HFF-Myc (cell line): Measurements from ENCODE around the gene ZNF423.

Source experiments
- DNase-seq: peaks from one replicate; pipeline ENCODE4 v3.0.0-alpha.2; 2011; ENCODE audit warnings: low read depth; ENCODE audit errors: extremely low read depth
- H3K4me3 ChIP-seq: replicated peaks from 2 replicates; pipeline ENCODE4 v1.5.1; 2011; ENCODE audit warnings: low read depth, mild to moderate bottlenecking, control low read depth, low read length
- TF ChIP-seq, protein P1 (sequence below): IDR thresholded peaks from 2 replicates; pipeline ENCODE4 v1.5.1; 2012; ENCODE audit warnings: mild to moderate bottlenecking, low read depth, low read length, control low read depth; ENCODE audit errors: missing control alignments

The ZNF423 gene

DNA sequence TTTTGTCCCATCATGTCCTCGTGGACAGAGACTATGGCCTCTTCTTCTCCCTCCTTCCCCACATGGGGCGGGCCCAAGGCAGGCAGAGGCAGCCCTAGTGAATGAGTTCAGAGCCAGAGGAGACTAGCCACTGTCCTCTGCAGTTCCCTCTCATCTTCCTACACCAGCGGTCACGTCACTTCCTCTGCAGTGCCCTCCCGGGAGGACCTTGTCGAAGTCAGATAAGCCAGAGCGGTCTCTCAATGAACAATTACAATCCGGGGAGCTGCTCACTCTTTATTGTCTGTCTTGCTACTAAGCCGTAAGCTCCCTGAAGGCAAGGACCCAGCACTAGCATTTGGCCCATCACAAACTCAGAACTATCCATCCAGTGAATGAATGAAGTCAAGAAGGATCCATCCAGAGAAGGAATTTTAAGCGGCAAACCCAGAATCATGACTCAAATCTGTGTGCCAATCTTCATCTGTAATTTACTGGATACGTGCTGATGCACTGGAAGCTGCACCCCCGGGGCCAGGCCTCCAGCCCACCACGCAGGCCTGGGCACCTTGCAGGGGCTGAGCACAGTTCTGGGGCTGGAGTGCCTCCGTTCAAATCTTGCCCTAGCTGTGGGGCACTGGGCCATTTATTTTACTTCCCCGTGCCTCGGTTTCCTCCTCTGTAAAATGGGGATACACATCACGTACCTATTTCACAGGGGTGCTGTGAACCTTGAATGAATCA is 18.1 kb downstream of the ZNF423 start:
- TF ChIP-seq, protein P1, sequence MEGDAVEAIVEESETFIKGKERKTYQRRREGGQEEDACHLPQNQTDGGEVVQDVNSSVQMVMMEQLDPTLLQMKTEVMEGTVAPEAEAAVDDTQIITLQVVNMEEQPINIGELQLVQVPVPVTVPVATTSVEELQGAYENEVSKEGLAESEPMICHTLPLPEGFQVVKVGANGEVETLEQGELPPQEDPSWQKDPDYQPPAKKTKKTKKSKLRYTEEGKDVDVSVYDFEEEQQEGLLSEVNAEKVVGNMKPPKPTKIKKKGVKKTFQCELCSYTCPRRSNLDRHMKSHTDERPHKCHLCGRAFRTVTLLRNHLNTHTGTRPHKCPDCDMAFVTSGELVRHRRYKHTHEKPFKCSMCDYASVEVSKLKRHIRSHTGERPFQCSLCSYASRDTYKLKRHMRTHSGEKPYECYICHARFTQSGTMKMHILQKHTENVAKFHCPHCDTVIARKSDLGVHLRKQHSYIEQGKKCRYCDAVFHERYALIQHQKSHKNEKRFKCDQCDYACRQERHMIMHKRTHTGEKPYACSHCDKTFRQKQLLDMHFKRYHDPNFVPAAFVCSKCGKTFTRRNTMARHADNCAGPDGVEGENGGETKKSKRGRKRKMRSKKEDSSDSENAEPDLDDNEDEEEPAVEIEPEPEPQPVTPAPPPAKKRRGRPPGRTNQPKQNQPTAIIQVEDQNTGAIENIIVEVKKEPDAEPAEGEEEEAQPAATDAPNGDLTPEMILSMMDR: no peak
- no peak overlapping the region for H3K4me3 ChIP-seq
- DNase-seq: no peak

DNA sequence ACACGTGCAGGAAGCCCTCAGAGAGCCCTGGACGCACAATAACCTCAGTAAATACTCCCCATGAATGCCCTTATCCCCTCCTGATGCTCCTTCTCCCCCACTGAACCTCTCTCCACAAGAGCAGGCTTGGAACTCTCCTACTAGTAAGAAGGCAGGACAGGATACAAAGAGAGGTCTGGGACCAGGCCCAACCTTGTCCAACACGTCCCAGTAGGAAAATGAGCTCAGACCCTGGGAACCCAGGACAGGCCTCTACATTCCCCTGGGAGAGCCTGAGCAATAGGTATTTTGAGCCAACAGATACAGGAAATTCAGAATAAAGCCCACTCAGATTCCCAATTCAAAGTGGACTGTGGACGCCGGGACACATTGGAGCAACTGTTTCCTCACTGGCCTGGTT is 19.2 kb downstream of the ZNF423 start:
- TF ChIP-seq, protein P1: no peak
- no peak overlapping the region for H3K4me3 ChIP-seq
- DNase-seq: no peak

DNA sequence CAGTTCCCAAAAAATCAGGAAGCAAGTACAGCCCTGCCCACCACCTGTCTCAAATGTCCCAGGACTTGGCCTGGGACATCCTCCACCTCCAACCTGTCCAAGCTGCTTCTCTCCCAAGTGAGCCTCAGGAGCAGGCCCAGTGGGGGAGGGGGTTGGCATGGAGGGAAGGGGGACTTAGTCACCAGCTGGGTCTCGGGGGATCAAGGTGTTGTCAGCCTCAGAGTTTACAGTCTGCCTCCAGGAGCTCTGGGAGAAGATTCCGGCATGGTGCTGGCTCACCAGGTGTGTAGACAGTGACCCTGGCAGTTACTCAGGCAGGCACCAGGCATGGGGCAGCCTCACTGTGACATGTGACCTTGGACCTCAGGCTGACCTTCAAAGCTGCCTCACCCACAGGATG is 19.7 kb downstream of the ZNF423 start:
- TF ChIP-seq, protein P1: no peak
- no peak for DNase-seq
- H3K4me3 ChIP-seq: no peak overlapping the region

DNA sequence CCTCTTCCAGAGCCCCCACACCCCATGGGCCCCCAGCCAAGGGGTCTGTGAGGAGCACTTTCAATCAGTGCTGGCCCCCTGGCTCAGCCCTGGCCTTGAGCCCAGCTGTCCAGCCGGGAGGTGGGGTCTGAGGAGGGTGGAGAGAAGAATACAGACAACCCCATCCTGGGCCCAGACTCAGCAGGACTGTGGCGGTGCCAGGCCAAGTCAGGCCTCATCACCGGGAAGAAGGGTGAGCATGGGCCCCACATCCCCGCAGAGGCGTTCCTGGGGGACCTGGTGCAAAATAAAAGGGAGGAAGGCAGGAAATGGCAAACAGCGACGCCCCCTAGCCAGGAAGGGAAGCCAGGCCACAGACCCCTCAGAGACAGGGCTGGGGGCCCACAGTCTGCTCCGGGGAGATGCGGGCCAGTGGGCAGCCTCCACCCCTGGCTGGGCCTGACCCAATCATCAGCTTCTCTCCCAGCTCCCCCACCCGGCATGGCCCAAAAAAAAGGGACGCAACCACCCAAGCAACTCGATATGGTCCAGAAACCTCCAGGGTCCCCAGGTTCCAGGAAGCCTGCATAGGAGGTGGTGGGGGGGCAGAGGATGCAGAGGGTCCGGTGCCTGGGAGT is 20.6 kb downstream of the ZNF423 start:
- no peak overlapping the region for H3K4me3 ChIP-seq
- DNase-seq: no peak
- TF ChIP-seq, protein P1: no peak

DNA sequence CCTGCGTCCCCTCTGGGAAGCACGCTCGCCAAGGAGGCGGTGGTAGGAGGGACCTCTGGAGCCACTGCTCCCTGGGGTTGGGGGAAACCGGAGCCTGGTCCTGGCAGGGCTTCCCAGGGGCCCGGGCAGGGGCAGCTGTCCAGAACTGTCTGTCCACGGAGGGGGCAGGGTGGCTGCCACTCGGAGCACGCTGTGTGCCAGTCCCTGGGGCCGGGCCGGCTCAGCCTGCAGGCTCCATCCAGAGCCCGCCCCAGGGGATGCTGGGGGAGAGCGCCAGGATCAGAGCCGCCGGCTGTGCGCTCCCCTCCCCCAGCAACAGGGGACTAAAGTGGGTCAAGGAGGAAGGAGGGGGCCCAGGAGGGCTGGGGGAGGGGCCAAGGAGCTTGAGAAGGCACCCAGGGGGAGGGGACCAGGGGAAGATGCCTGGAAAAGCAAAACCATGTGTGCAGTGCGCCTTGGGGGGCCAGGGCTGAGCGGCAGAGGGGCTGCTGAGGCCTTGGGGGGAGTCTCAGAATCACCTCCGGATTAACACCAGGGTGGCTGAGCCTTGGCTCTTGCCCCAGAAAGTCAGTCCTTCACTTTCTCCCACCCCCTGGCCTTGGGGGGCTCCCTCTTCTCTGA is 21.3 kb downstream of the ZNF423 start:
- no peak overlapping the region for H3K4me3 ChIP-seq

DNA sequence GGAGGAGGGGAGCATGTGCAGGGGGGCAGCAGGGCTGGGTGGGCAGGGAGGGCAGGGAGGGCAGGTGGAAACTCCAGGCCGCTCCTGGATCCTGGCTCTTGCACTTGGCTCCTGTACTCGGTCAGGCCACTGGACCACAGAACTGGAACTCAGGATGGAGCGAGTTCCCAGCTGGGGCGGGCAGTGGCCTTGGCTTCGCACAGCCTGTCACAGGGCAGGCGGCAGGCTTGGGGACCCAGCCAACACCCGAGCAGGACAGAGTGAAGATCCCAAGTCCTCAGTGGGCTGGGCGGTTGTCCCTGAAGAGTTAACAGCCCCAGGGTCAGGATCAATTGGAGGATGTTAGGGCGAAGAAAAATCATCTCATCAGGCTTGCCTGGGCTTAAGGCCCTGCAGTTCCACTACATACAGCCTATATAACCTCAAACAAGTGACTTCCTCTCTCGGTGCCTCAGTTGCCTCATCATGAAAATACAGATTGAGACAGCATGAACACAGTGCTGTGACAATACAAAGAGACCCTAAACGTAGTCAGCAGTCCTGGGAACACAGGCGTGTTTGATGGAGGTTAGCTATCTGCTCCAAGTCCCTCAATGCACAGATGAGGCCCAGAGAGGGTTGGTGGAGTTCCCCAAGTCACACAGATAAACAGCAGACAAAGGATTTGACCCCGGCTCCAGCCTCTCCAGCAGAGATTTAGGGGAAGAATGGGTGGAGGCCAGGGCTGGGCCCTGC is 21.9 kb downstream of the ZNF423 start:
- no peak for DNase-seq
- TF ChIP-seq, protein P1: no peak
- H3K4me3 ChIP-seq: no peak overlapping the region

More for the DNA sequence above, 21.3 kb downstream of the ZNF423 start:
- TF ChIP-seq, protein P1: no peak
- DNase-seq: no peak
